ENCODE data around the gene ISLR.

ISLR gene

GRCh38 chr15:74188216-74188615 is 14.7 kb downstream of the ISLR start:
- DNase-seq (ENCODE audit: low read depth, low spot score) = no peak
- POLR2A ChIA-PET = interaction anchor here (1.4 to 1.7 kb wide), 2 partner anchors 9 to 12 kb away, joined by 3 to 4 read pairs; no protein-coding TSS in a partner anchor
- CTCF ChIA-PET = interaction anchor here (1.1 kb wide), 1 partner anchor 54 kb away, joined by 3 read pairs; no protein-coding TSS in a partner anchor
- no peak overlapping the region for H3K4me3 ChIP-seq (ENCODE audit: low read depth, low read length)
- TF ChIP-seq CTCF (IDR thresholded peaks at IDR 0.05; ENCODE audit: insufficient read depth, low read length, missing control alignments) = no peak

DNA sequence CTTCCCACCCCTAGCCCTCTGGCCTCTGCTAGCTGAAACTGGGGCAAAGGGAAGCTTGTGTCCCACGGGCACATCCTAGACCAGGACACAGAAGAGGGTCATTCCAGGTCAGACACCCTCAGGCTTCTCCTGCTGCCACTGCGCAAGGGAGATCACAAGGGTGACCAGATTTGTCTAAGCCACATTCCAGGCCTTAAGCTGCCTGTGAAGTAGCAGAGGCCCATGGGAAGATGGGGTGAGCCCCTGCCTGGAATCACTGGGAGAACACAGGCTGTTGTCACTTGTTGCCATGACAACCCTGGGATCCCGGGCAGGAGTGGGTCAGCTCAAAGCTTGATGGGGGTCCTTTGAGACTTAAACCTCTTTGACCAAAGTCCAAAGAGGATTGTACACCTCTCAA is 18.3 kb downstream of the ISLR start:
- DNase-seq (ENCODE audit: low read depth, low spot score) = no peak
- ChIA-PET CTCF (interaction anchor here (0.8 to 1.5 kb wide), 4 partner anchors 8 to 129 kb away, joined by 3 to 5 read pairs (median 3); no protein-coding TSS in a partner anchor), POLR2A (no interaction called here)
- TF ChIP-seq CTCF (IDR thresholded peaks at IDR 0.05; ENCODE audit: insufficient read depth, low read length, missing control alignments) = no peak
- no peak overlapping the region for H3K4me3 ChIP-seq (ENCODE audit: low read depth, low read length)

- H3K4me3 ChIP-seq (ENCODE audit: low read depth, low read length) = no peak overlapping the region
- ChIA-PET CTCF (interaction anchor here (1.5 kb wide), 1 partner anchor 128 kb away, joined by 3 read pairs; no protein-coding TSS in a partner anchor), POLR2A (no interaction called here)
- DNase-seq (ENCODE audit: low read depth, low spot score) = no peak
- no peak for TF ChIP-seq CTCF (IDR thresholded peaks at IDR 0.05; ENCODE audit: insufficient read depth, low read length, missing control alignments)
Measured at GRCh38 chr15:74192751-74193150, 19.2 kb downstream of the ISLR start.

DNA sequence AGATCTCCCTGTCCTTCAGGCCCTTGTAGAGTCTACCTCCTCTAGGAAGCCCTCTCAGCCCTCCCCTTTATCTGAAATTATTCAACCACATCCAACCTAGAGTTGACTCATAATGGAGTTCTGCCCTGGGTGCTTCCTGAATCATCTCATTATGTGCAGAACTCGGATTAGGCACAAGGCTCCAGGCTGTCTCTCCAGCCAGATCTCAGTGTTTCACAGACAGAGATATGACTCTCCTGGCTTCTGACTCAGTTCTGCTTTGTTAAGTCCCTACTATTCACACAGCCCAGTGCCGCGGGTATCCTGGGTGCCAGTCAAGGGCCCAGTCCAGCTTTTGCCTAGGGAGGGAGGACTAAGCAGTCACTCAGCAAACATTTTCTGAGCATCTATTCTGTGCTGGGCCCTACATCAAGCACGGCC is 19.8 kb downstream of the ISLR start:
- no peak overlapping the region for H3K4me3 ChIP-seq (ENCODE audit: low read depth, low read length)
- ChIA-PET POLR2A (interaction anchor here (0.7 kb wide), 1 partner anchor 13 kb away, joined by 4 read pairs; no protein-coding TSS in a partner anchor), CTCF (interaction anchor here (1.2 to 1.5 kb wide), 3 partner anchors 14 to 128 kb away, joined by 3 to 5 read pairs (median 3); no protein-coding TSS in a partner anchor)
- no peak for TF ChIP-seq CTCF (IDR thresholded peaks at IDR 0.05; ENCODE audit: insufficient read depth, low read length, missing control alignments)
- DNase-seq (ENCODE audit: low read depth, low spot score) = no peak

DNA sequence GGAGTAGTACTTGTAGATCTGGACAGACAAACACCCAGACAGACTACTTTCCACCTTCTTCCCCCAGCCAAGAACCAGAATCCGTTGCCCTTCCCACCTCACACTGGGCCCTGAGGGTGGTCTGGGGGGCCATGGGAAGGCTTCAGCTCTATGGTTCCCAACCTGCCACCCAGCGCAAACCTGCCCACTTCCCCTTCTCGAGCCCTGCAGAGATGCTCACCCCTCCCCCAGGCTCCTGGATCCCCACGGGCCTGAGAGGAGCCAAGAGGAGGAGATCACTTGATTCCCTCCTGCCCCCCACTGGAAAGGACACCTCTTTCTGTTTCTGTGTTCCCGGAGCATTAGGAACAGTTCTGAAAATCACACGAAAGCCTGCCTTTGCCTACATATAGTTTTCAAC is 20.4 kb downstream of the ISLR start:
- TF ChIP-seq CTCF (IDR thresholded peaks at IDR 0.05; ENCODE audit: insufficient read depth, low read length, missing control alignments) = no peak
- H3K4me3 ChIP-seq (ENCODE audit: low read depth, low read length) = no peak overlapping the region
- CTCF ChIA-PET = interaction anchor here (1.0 to 1.3 kb wide), 5 partner anchors 8 to 127 kb away, joined by 3 to 5 read pairs (median 3); no protein-coding TSS in a partner anchor
- no peak for DNase-seq (ENCODE audit: low read depth, low spot score)
- POLR2A ChIA-PET = interaction anchor here (0.7 kb wide), 1 partner anchor 14 kb away, joined by 4 read pairs; no protein-coding TSS in a partner anchor

DNA sequence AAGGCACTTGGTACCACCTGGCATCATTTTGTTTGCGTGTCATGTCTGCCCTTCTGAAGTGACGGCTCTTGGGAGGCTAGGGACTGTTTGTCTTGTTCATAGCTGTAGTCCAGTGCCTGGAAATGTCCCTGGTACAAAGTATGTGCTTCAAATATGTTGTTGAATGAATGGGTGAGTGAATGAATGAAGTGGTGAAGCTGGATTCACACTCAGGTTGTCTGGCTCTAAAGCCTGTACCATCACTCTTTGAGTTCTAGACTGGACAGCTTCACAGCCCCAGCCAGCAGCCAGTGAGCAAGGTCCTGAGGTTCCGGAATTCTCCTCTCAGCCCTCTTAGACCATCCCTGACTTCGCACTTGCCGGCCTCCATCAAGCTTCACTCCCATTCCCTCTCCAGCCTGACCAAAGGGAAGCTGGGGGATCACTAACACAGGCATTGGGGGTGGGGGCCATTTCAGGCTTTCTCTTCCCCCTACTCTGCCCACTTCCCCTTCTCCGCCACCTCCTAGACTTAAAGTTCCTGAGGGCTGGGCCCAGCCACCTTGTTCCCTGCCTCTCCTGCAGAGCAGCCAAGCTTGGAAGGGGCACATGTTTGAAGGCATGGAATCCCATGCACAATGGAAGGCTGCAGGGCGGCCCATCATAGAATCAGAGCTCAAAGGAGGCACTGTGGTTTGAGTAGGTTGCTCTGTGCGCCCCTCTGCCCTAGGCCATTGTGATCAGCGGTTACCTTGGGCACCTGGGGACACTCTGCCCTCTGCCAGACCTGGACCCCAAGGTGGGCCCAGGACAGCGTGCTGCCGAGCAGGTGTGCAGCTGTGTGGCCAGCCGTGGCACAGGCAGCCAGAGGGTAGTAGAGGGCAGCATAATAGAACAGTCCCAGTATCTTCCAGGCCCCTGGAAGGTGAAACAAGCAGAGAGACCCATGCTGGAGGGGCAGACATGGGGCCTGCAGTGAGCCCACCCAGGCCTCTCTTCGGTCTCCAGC is 21.4 kb downstream of the ISLR start:
- TF ChIP-seq CTCF (IDR thresholded peaks at IDR 0.05; ENCODE audit: insufficient read depth, low read length, missing control alignments) = no peak
- POLR2A ChIA-PET = interaction anchor here (3.0 kb wide), 1 partner anchor 15 kb away, joined by 20 read pairs; no protein-coding TSS in a partner anchor
- H3K4me3 ChIP-seq (ENCODE audit: low read depth, low read length) = no peak overlapping the region
- no peak for DNase-seq (ENCODE audit: low read depth, low spot score)
- CTCF ChIA-PET = interaction anchor here (0.9 to 1.7 kb wide), 8 partner anchors 9 to 128 kb away, joined by 3 to 5 read pairs (median 3); no protein-coding TSS in a partner anchor
